UCSD-AML1 (cell line): Measurements from ENCODE around the gene KDM4B.

Source experiments
- DNase-seq: peaks from one replicate; lab custom pipeline; 2025; ENCODE audit not compliant: unreplicated experiment; lab: John Stamatoyannopoulos, UW

Gene KDM4B

GRCh38 chr19:4984106-4984380 lies 15.1 kb downstream of the KDM4B start:
- no peak for DNase-seq

- no peak for DNase-seq
Observed at GRCh38 chr19:4984438-4984990, 15.6 kb downstream of the KDM4B start.

GRCh38 chr19:4985551-4985991 lies 16.7 kb downstream of the KDM4B start:
- no peak for DNase-seq

GRCh38 chr19:4986056-4986455 lies 17.1 kb downstream of the KDM4B start:
- DNase-seq = no peak

- no peak for DNase-seq
Observed at GRCh38 chr19:4986471-4986891, 17.6 kb downstream of the KDM4B start.

- DNase-seq = no peak
Observed at GRCh38 chr19:4987256-4987655, 18.3 kb downstream of the KDM4B start.

GRCh38 chr19:4987692-4988370 lies 18.9 kb downstream of the KDM4B start:
- no peak for DNase-seq

GRCh38 chr19:4988770-4989251 lies 19.9 kb downstream of the KDM4B start:
- DNase-seq = no peak

GRCh38 chr19:4990306-4990705 lies 21.4 kb downstream of the KDM4B start:
- no peak for DNase-seq

GRCh38 chr19:4991538-4991937 lies 22.6 kb downstream of the KDM4B start:
- no peak for DNase-seq

GRCh38 chr19:4991996-4992698 lies 23.2 kb downstream of the KDM4B start:
- DNase-seq = no peak

GRCh38 chr19:4993683-4994082 lies 24.8 kb downstream of the KDM4B start:
- DNase-seq = no peak

- DNase-seq = no peak
Observed at GRCh38 chr19:4996701-4997100, 27.8 kb downstream of the KDM4B start.

GRCh38 chr19:4997297-4997696 lies 28.4 kb downstream of the KDM4B start:
- no peak for DNase-seq

GRCh38 chr19:5000120-5000611 lies 31.3 kb downstream of the KDM4B start:
- no peak for DNase-seq

GRCh38 chr19:5001615-5002014 lies 32.7 kb downstream of the KDM4B start:
- DNase-seq = peak; percentile 38

GRCh38 chr19:5002143-5002542 lies 33.2 kb downstream of the KDM4B start:
- no peak for DNase-seq

GRCh38 chr19:5003781-5004180 lies 34.9 kb downstream of the KDM4B start:
- no peak for DNase-seq

- DNase-seq = no peak
Observed at GRCh38 chr19:5005096-5005495, 36.2 kb downstream of the KDM4B start.

- no peak for DNase-seq
Observed at GRCh38 chr19:5006201-5006600, 37.3 kb downstream of the KDM4B start.

- no peak for DNase-seq
Observed at GRCh38 chr19:5006821-5007220, 37.9 kb downstream of the KDM4B start.
